ENCODE measurements around the gene SSC5D. TPM values are rescaled to one million over a fixed set of nuclear protein-coding genes. Genes with fewer than 3 reads are reported as not detected.

SSC5D gene
- total RNA-seq: under 1 TPM; 0.19 to 0.84 TPM
- polyA plus RNA-seq: 1 to 10 TPM in 1 of 2 donors, under 1 TPM in 1; 0.08 to 1.0 TPM

- Histone ChIP-seq H3K9ac (ENCODE audit: low read depth in 1 of 2, low read length in 2 of 2) (no peak within 1 kb of the TSS), H3K4me3 (ENCODE audit: low read depth in 1 of 3, low read length in 3 of 3) (no peak within 1 kb of the TSS), H3K4me1 (ENCODE audit: control insufficient read depth in 4 of 4, insufficient read depth in 4 of 4, low read length in 3 of 4) (peaks cover 3 to 14% (median 7%) of the 10 kb centered on the region in 4 donors), H3K9me3 (ENCODE audit: control insufficient read depth in 4 of 4, low read length in 3 of 4) (no peaks in the 10 kb centered on the region), H3K27ac (ENCODE audit: low read depth in 1 of 2, low read length in 2 of 2) (peak within 1 kb of the TSS; percentile 59 to 60), H3K36me3 (ENCODE audit: control insufficient read depth in 4 of 4, insufficient read depth in 3 of 4, low read depth in 1 of 4, low read length in 3 of 4) (peaks cover 0 to 3% (median 2%) of the 10 kb centered on the region in 4 donors), H3K27me3 (ENCODE audit: control insufficient read depth in 4 of 4, insufficient read depth in 4 of 4, low read length in 3 of 4) (no peaks in the 10 kb centered on the region)
- no peak for DNase-seq (ENCODE audit: low spot score)
- 12% methylated on average over 20 of the region's 21 CpGs for WGBS
- no peak for TF ChIP-seq YY1 (IDR thresholded peaks at IDR 0.05)
- no peak for TF ChIP-seq MAX (IDR thresholded peaks at IDR 0.05)
- TF ChIP-seq NR2F2 (IDR thresholded peaks at IDR 0.05): no peak
- no peak for TF ChIP-seq GABPA (IDR thresholded peaks at IDR 0.05 in 1 of 2, conservative IDR thresholded peaks at IDR 0.05 in 1 of 2)
- TF ChIP-seq EGR1 (IDR thresholded peaks at IDR 0.05; ENCODE audit: low read depth in 2 of 2): no peak
- no peak for TF ChIP-seq FOXA1 (IDR thresholded peaks at IDR 0.05)
- no peak for TF ChIP-seq HNF4A (conservative IDR thresholded peaks at IDR 0.05)
- TF ChIP-seq REST (IDR thresholded peaks at IDR 0.05): no peak
- TF ChIP-seq HNF4G (IDR thresholded peaks at IDR 0.05): no peak
- TF ChIP-seq ATF3 (IDR thresholded peaks at IDR 0.05): no peak
- TF ChIP-seq CTCF (IDR thresholded peaks at IDR 0.05; ENCODE audit: low read depth, low read length, missing input control): no peak
- TF ChIP-seq FOXA2 (IDR thresholded peaks at IDR 0.05): no peak
- no peak for TF ChIP-seq JUND (IDR thresholded peaks at IDR 0.05)
- no peak for TF ChIP-seq TAF1 (conservative IDR thresholded peaks at IDR 0.05)
- TF ChIP-seq RAD21 (IDR thresholded peaks at IDR 0.05): no peak
- no peak for TF ChIP-seq RXRA (IDR thresholded peaks at IDR 0.05)
- no peak for TF ChIP-seq ZBTB33 (IDR thresholded peaks at IDR 0.05)
- no peak for TF ChIP-seq SP1 (IDR thresholded peaks at IDR 0.05)
These were observed at the start of gene SSC5D for GRCh38 chr19:55487924-55488687. SSC5D (plus strand) TSS chr19:55488436; CDS start chr19:55488590, 154 bp downstream.

Data from liver (tissue), 9 donors.